ENCODE measurements around the gene E4F1.

DNA sequence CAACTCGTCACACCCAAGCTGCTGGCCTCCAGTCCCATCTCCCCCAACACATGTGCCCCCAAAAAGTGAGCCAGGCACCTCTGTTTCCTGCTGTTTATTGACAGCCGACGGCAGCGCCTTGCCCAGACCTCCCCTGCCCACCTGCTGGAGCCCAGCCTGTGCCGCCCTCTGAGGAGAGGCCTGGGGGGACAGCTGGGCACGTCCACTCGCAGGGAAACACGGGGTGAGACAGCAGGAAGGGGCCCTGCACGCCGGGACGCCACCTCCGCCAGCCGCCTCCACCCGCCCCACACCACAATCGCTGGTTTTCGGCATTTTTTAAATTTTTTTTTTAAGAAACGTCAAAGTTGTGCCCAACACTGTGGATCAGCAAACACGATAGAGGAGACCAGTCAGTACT lies 46.3 kb upstream of the E4F1 start:
- TF ChIP-seq YY1 (IDR thresholded peaks at IDR 0.05; ENCODE audit: insufficient read depth, insufficient read length): no peak
- no peak for TF ChIP-seq ZNF274 (IDR thresholded peaks at IDR 0.05; ENCODE audit: low read depth, low read length)
- TF ChIP-seq SUZ12 (IDR thresholded peaks at IDR 0.05; ENCODE audit: extremely low read depth, insufficient read depth, insufficient read length): no peak
